NCI-H510A (cell line): Measurements from ENCODE around the gene SRSF3.
"Not testable (repeated sequence)": the region's sequence is repeated elsewhere in the genome, so short reads cannot be mapped to it uniquely, and the experiment has no call there.

Source experiments
- DNase-seq: peaks from one replicate; lab custom pipeline; 2025; lab: John Stamatoyannopoulos, UW

The SRSF3 gene

GRCh38 chr6:36594029-36594815 lies at the start of gene SRSF3:
Gene SRSF3, plus strand, starts transcription at chr6:36594362. Its CDS starts 2,401 bp downstream, at chr6:36596763.
- DNase-seq = peak; percentile 97

- DNase-seq = no peak
Observed at GRCh38 chr6:36545767-36546307, 48.3 kb upstream of the SRSF3 start.

- no peak for DNase-seq
Observed at GRCh38 chr6:36546308-36546919, 47.7 kb upstream of the SRSF3 start.

- peak; percentile 73 for DNase-seq
Observed at GRCh38 chr6:36546920-36547645, 47.1 kb upstream of the SRSF3 start, which contains the start of gene STK38. Gene STK38, minus strand, starts transcription at chr6:36547479. Its CDS starts 7,277 bp downstream, at chr6:36540202.

GRCh38 chr6:36547646-36548400 lies 46.3 kb upstream of the SRSF3 start:
- no peak for DNase-seq

GRCh38 chr6:36548401-36548743 lies 45.8 kb upstream of the SRSF3 start:
- no peak for DNase-seq

- DNase-seq = no peak
Observed at GRCh38 chr6:36550473-36551000, 43.6 kb upstream of the SRSF3 start.

GRCh38 chr6:36555750-36556252 lies 38.4 kb upstream of the SRSF3 start:
- no peak for DNase-seq

- DNase-seq = no peak
Observed at GRCh38 chr6:36556281-36556680, 37.9 kb upstream of the SRSF3 start.

GRCh38 chr6:36559011-36559793 lies 35.0 kb upstream of the SRSF3 start:
- no peak for DNase-seq

GRCh38 chr6:36560822-36561221 lies 33.3 kb upstream of the SRSF3 start:
- no peak for DNase-seq

- DNase-seq = no peak
Observed at GRCh38 chr6:36563237-36563927, 30.8 kb upstream of the SRSF3 start.

GRCh38 chr6:36563928-36564284 lies 30.3 kb upstream of the SRSF3 start:
- DNase-seq = no peak

- no peak for DNase-seq
Observed at GRCh38 chr6:36566418-36566905, 27.7 kb upstream of the SRSF3 start.

- no peak for DNase-seq
Observed at GRCh38 chr6:36570264-36570663, 23.9 kb upstream of the SRSF3 start.

GRCh38 chr6:36571122-36572043 lies 22.8 kb upstream of the SRSF3 start:
- no peak for DNase-seq

GRCh38 chr6:36572353-36573311 lies 21.5 kb upstream of the SRSF3 start:
- not testable (repeated sequence) for DNase-seq

GRCh38 chr6:36574679-36575078 lies 19.5 kb upstream of the SRSF3 start:
- no peak for DNase-seq
